T-helper 22 cell (primary cell): ENCODE results near the gene RPL35.

ENCODE experiments used
- DNase-seq: peaks from one replicate; pipeline ENCODE4 v3.0.0-alpha.2; 2020; ENCODE audit warnings: low read depth

RPL35 gene

GRCh38 chr9:124861342-124862229 is at the start of gene RPL35, which contains the start of gene ARPC5L:
TSS of gene RPL35 (minus strand) at chr9:124861957. CDS start at chr9:124861912, 45 bp downstream.
TSS of gene ARPC5L (plus strand) at chr9:124862130. CDS start at chr9:124869291, 7,161 bp downstream.
- DNase-seq: peak; percentile 91

- no peak for DNase-seq
These were observed 46.3 kb upstream of the RPL35 start for GRCh38 chr9:124908098-124908497.

GRCh38 chr9:124906966-124907365 is 45.2 kb upstream of the RPL35 start:
- no peak for DNase-seq

- DNase-seq: no peak
These were observed 38.1 kb upstream of the RPL35 start for GRCh38 chr9:124899845-124900244.

- DNase-seq: no peak
These were observed 36.1 kb upstream of the RPL35 start for GRCh38 chr9:124897570-124898460.

- DNase-seq: no peak
These were observed 33.0 kb upstream of the RPL35 start for GRCh38 chr9:124894741-124895170.

- no peak for DNase-seq
These were observed 32.4 kb upstream of the RPL35 start for GRCh38 chr9:124894035-124894740.

- DNase-seq: no peak
These were observed 28.4 kb upstream of the RPL35 start for GRCh38 chr9:124890179-124890578.

GRCh38 chr9:124889006-124889405 is 27.2 kb upstream of the RPL35 start:
- no peak for DNase-seq

- DNase-seq: no peak
These were observed 26.1 kb upstream of the RPL35 start for GRCh38 chr9:124887832-124888231.

GRCh38 chr9:124886866-124887492 is 25.2 kb upstream of the RPL35 start:
- DNase-seq: no peak

GRCh38 chr9:124886461-124886860 is 24.7 kb upstream of the RPL35 start:
- no peak for DNase-seq

- no peak for DNase-seq
These were observed 23.8 kb upstream of the RPL35 start for GRCh38 chr9:124885551-124885950.

- no peak for DNase-seq
These were observed 22.6 kb upstream of the RPL35 start for GRCh38 chr9:124884376-124884775.

- no peak for DNase-seq
These were observed 20.5 kb upstream of the RPL35 start for GRCh38 chr9:124882231-124882630.

GRCh38 chr9:124881138-124881743 is 19.5 kb upstream of the RPL35 start:
- DNase-seq: no peak

- DNase-seq: no peak
These were observed 18.7 kb upstream of the RPL35 start for GRCh38 chr9:124880501-124880900.

GRCh38 chr9:124879226-124879625 is 17.5 kb upstream of the RPL35 start:
- no peak for DNase-seq

- DNase-seq: no peak
These were observed 16.8 kb upstream of the RPL35 start for GRCh38 chr9:124878518-124878917.

- DNase-seq: no peak
These were observed 16.3 kb upstream of the RPL35 start for GRCh38 chr9:124878021-124878420.
